Middle frontal gyrus (tissue), 1 donor: ENCODE data around the gene ANKRD7.
"Not testable (repeated sequence)": the region's sequence is repeated elsewhere in the genome, so short reads cannot be mapped to it uniquely, and the experiment has no call there.

ENCODE experiments used
- DNase-seq: peaks from one replicate; pipeline ENCODE4 v3.0.0-alpha.2; 2015; ENCODE audit warnings: low spot score; ENCODE audit errors: extremely low spot score

Gene ANKRD7

DNA sequence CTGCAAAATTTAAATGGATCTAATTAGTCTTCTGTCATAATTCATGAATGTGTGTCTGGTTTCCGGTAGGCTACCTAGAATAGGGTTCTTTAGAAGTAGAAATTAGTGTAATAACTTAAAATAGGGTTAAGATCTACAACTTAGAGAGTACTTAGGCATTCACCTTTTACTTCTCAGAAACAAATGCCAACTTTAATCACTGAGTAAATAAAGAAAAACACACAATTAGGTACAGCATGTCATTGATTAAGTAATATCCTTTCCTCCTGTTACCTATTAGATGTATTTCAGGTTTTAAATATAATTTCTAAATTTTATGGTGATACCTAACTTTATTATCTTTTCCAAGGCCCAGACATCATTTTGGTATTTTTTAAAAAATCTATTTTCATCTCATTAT is 9.3 kb downstream of the ANKRD7 start:
- DNase-seq: no peak

DNA sequence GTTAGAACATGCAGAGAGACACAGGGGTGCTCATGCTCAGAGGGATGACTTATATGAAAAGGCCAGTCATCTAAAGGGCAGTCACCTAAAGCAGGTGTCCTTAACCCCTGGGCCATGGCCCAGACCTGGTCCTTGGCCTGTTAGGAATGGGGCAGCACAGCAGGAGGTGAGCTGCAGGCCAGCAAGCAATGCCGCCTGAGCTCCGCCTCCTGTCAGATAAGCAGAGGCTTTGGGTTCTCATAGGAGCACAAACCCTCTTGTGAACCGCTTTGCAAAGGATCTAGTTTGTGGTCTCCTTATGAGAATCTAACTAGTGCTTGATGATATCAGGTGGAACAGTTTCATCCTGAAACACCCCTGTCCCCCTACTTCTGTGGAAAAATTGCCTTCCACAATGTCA is 14.5 kb downstream of the ANKRD7 start:
- DNase-seq: no peak

DNA sequence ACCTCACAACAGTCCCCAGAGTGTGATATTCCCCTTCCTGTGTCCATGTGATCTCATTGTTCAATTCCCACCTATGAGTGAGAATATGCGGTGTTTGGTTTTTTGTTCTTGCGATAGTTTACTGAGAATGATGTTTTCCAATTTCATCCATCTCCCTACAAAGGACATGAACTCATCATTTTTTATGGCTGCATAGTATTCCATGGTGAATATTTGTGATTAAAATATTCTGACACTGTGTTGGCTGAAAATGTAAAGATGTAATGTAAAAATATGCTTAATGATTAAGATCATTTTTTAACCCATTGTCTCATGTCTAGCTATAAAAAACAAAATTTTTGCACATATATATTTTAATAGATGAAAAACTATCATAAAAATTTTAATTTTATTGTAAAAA is 15.8 kb downstream of the ANKRD7 start:
- not testable (repeated sequence) for DNase-seq

DNA sequence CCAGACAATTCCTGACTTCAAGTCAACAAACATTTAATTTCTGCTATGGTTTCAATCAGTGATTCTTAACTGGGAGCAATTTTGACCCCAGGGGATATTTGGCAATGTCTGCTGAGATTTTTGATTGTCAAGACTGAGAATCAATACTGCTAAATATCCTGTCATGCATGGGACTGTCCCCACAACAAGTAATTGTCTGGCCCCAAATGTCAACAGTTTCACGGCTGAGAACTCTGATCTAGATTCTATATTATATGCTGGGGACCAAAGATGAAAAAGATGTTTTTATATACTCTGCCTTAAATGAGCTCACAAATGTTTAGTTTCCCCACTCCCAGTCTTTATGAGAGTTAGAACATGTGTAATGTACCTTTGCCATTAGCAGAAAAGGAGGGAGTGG is 19.2 kb downstream of the ANKRD7 start:
- DNase-seq: no peak

GRCh38 chr7:118245267-118246040 is 20.9 kb downstream of the ANKRD7 start:
- DNase-seq: no peak

DNA sequence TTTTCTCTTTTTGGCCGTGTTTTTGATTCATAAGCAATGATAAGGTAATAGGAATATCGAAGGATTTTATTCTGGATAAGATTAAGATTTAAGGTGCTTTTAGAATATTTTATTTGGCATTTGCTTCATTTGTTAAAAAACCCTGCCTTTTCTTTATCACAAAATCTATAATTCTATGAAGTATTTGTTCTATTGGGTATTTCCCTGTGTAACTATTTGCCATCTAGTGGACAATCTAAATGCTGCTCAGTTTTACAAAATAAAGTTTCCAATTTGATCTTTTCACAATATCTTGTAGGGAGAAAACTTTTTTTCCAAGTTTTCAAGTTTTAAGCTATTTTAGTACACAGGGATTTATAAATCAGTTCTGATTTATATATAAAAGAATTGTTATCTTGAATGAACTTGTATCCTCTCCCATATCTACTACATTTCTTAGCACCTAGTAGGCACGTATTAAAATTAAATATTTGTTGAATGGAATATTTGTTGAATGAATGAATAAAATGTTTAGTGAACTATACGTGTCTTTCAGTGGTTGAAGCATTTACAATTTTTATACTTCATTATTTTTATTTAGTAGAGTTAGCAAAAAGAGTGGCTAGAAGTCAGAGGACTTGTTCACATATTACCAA is 26.5 kb downstream of the ANKRD7 start:
- DNase-seq: no peak

GRCh38 chr7:118252087-118252486 is 27.6 kb downstream of the ANKRD7 start:
- no peak for DNase-seq

GRCh38 chr7:118259115-118259514 is 34.6 kb downstream of the ANKRD7 start:
- no peak for DNase-seq

DNA sequence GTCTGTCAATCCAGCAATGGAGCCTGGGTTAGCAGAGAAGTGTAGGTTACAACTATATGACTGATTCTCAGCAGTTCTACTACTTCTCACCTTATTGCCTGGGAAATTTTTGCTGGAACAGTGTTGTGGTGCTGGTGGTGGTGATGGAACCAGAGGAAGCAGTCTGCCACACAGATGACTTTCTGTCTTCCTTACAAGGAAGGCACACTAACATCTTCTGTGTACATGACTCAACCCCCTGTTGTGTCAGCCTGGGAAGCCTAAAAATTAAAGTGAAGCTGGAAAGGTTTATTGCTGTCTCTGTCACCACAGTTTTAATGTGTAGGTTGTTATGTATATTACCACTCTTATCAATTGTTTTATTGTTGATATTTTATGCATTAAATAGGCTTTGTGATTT is 40.3 kb downstream of the ANKRD7 start:
- DNase-seq: no peak

GRCh38 chr7:118280319-118281012 is 56.0 kb downstream of the ANKRD7 start:
- DNase-seq: no peak

- DNase-seq: no peak
Measured at GRCh38 chr7:118281196-118281595, 56.7 kb downstream of the ANKRD7 start.

GRCh38 chr7:118285358-118285757 is 60.9 kb downstream of the ANKRD7 start:
- no peak for DNase-seq

GRCh38 chr7:118286131-118286530 is 61.6 kb downstream of the ANKRD7 start:
- DNase-seq: no peak

DNA sequence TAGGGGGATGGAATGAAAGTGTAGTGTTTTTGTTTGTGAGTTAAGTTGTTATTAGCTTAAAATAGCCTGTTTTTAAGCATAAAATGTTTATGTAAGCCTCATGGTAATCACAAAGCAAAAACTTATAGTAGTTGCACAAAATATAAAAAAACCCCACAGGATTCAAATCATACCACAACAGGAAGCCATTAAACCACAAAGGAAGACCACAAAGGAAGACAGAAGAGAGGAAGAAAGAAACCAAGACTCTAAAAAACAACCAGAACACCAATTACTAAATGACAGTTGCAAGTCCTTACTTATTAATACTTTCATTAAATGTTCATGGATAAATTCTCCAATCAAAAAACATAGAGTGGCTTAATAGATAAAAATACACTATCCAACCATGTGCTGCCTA is 63.6 kb downstream of the ANKRD7 start:
- DNase-seq: no peak

- no peak for DNase-seq
Measured at GRCh38 chr7:118289476-118289875, 65.0 kb downstream of the ANKRD7 start.
